Hematopoietic multipotent progenitor cell treated with erythropoietin and hydrocortisone succinate and interleukin-3 and kit ligand, for 15 days (in vitro differentiated cells): ENCODE results near the gene SMPX.

Experiments
- DNase-seq: peaks from one replicate; pipeline ENCODE4 v3.0.0-alpha.2; 2015; ENCODE audit warnings: low spot score

The SMPX gene

GRCh38 chrX:21711129-21711847 lies 46.6 kb downstream of the SMPX start:
- DNase-seq = no peak

- no peak for DNase-seq
Observed at GRCh38 chrX:21708116-21708515, 49.8 kb downstream of the SMPX start.

- DNase-seq = no peak
Observed at GRCh38 chrX:21705225-21705624, 52.7 kb downstream of the SMPX start.

GRCh38 chrX:21702725-21703124 lies 55.2 kb downstream of the SMPX start:
- no peak for DNase-seq

GRCh38 chrX:21700967-21701366 lies 56.9 kb downstream of the SMPX start:
- DNase-seq = no peak

- no peak for DNase-seq
Observed at GRCh38 chrX:21700275-21700674, 57.6 kb downstream of the SMPX start.

GRCh38 chrX:21699136-21699535 lies 58.8 kb downstream of the SMPX start:
- DNase-seq = no peak

- DNase-seq = no peak
Observed at GRCh38 chrX:21698272-21698671, 59.6 kb downstream of the SMPX start.

- no peak for DNase-seq
Observed at GRCh38 chrX:21691512-21692018, 66.4 kb downstream of the SMPX start.

GRCh38 chrX:21683941-21684340 lies 74.0 kb downstream of the SMPX start:
- DNase-seq = no peak

GRCh38 chrX:21678048-21678612 lies 79.8 kb downstream of the SMPX start:
- no peak for DNase-seq

GRCh38 chrX:21675931-21676330 lies 82.0 kb downstream of the SMPX start:
- DNase-seq = no peak

GRCh38 chrX:21674430-21675186 lies 83.3 kb downstream of the SMPX start:
- no peak for DNase-seq

GRCh38 chrX:21666679-21667078 lies 91.2 kb downstream of the SMPX start:
- DNase-seq = no peak

GRCh38 chrX:21666252-21666651 lies 91.7 kb downstream of the SMPX start:
- DNase-seq = no peak

- no peak for DNase-seq
Observed at GRCh38 chrX:21662761-21663160, 95.2 kb downstream of the SMPX start.

- no peak for DNase-seq
Observed at GRCh38 chrX:21661316-21661715, 96.6 kb downstream of the SMPX start.

- DNase-seq = no peak
Observed at GRCh38 chrX:21660156-21660555, 97.8 kb downstream of the SMPX start.

- DNase-seq = no peak
Observed at GRCh38 chrX:21659320-21659719, 98.6 kb downstream of the SMPX start.

GRCh38 chrX:21658746-21659145 lies 99.2 kb downstream of the SMPX start:
- DNase-seq = no peak

GRCh38 chrX:21658152-21658737 lies 99.7 kb downstream of the SMPX start, which contains the start of gene KLHL34:
Gene KLHL34 (minus strand): TSS chrX:21658330. CDS start chrX:21657788, 542 bp downstream.
- DNase-seq = no peak

- no peak for DNase-seq
Observed at GRCh38 chrX:21657318-21658151, 100.4 kb downstream of the SMPX start.
